ENCODE data around the gene ARHGAP24.

DNA sequence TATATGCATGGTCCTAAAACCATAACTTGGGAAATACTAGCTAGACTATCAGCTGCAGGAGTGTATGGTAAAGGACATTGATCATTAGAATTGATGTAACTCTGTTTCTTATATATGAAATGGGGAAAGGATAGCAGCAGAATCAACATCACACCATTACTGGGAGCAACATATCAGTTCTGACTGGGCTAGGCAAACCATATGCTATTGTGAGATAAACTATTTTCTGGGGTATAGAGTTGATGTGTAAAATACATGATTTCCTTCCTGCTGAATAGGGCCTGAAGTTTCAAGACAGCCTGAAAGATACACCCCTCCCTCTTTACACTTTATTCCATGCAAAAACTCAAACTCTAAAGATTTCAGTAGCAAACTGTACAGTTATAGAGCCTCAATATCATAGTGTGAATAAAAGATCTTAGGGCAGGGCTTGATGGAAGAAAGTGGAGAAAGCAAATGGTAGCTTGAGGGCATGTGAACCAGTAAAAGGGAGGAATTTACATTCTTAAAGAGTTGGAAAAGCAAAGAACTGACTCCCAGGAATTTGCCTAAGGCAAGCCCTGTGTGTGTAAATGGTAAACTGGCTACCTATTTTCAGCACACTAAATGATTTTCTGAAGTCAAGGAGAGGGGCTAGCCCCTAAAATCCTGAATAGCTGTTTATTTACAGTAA is 480.8 kb downstream of the ARHGAP24 start:
- TF ChIP-seq, protein P1, sequence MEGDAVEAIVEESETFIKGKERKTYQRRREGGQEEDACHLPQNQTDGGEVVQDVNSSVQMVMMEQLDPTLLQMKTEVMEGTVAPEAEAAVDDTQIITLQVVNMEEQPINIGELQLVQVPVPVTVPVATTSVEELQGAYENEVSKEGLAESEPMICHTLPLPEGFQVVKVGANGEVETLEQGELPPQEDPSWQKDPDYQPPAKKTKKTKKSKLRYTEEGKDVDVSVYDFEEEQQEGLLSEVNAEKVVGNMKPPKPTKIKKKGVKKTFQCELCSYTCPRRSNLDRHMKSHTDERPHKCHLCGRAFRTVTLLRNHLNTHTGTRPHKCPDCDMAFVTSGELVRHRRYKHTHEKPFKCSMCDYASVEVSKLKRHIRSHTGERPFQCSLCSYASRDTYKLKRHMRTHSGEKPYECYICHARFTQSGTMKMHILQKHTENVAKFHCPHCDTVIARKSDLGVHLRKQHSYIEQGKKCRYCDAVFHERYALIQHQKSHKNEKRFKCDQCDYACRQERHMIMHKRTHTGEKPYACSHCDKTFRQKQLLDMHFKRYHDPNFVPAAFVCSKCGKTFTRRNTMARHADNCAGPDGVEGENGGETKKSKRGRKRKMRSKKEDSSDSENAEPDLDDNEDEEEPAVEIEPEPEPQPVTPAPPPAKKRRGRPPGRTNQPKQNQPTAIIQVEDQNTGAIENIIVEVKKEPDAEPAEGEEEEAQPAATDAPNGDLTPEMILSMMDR (IDR thresholded peaks at IDR 0.05): no peak
- TF ChIP-seq POLR2AphosphoS5 (IDR thresholded peaks at IDR 0.05): no peak
